HEK293 (cell line): Measurements from ENCODE around the gene SIGLEC8.

Experiments used
- EGR2 ChIP-seq: fragments of 450-650 bp; formaldehyde crosslinking; IDR thresholded peaks from 2 replicates; pipeline ENCODE4 v1.5.1; 2016; ENCODE audit warnings: low read depth, missing biosample characterization, missing genetic modification characterization
- GLI2 ChIP-seq: fragments of 450-650 bp; formaldehyde crosslinking; IDR thresholded peaks from 2 replicates; pipeline ENCODE4; 2017; ENCODE audit warnings: missing biosample characterization, missing genetic modification characterization, low read depth, borderline replicate concordance
- GLIS2 ChIP-seq: fragments of 450-650 bp; formaldehyde crosslinking; IDR thresholded peaks from 2 replicates; pipeline ENCODE4 v1.5.1; 2016; ENCODE audit warnings: missing biosample characterization, missing genetic modification characterization
- IKZF3 ChIP-seq: fragments of 450-650 bp; IDR thresholded peaks from 2 replicates; pipeline ENCODE4 v1.5.0; 2018; ENCODE audit warnings: missing biosample characterization, mild to moderate bottlenecking, missing genetic modification characterization, moderate library complexity
- KLF9 ChIP-seq: fragments of 450-650 bp; formaldehyde crosslinking; IDR thresholded peaks from 2 replicates; pipeline ENCODE4 v1.5.1; 2016; ENCODE audit warnings: missing biosample characterization, missing genetic modification characterization, low read depth
- MEIS1 ChIP-seq: sonication (generic); formaldehyde crosslinking; IDR thresholded peaks from 2 replicates; pipeline ENCODE4 v1.8.1; 2022; ENCODE audit warnings: missing genetic modification reagents, mild to moderate bottlenecking, borderline replicate concordance
- PATZ1 ChIP-seq: fragments of 450-650 bp; formaldehyde crosslinking; IDR thresholded peaks from 2 replicates; pipeline ENCODE4 v1.5.1; 2016; ENCODE audit warnings: missing biosample characterization, missing genetic modification characterization
- PBX3 ChIP-seq: sonication (generic); formaldehyde crosslinking; IDR thresholded peaks from 2 replicates; pipeline ENCODE4 v1.8.1; 2022; ENCODE audit warnings: mild to moderate bottlenecking, moderate library complexity, missing genetic modification reagents
- TRIM28 ChIP-seq: IDR thresholded peaks from 2 replicates; pipeline ENCODE4 v1.6.1; 2011; ENCODE audit warnings: low read length, control low read depth, borderline replicate concordance
- ZEB2 ChIP-seq: fragments of 450-650 bp; formaldehyde crosslinking; IDR thresholded peaks from 2 replicates; pipeline ENCODE4 v1.5.1; 2016; ENCODE audit warnings: missing biosample characterization, missing genetic modification characterization
- ZFP37 ChIP-seq: fragments of 450-650 bp; formaldehyde crosslinking; IDR thresholded peaks from 2 replicates; pipeline ENCODE4 v1.5.1; 2016; ENCODE audit warnings: missing biosample characterization, missing genetic modification characterization
- ZFP69B ChIP-seq: fragments of 450-650 bp; formaldehyde crosslinking; IDR thresholded peaks from 2 replicates; pipeline ENCODE4 v1.5.1; 2016; ENCODE audit warnings: missing biosample characterization, missing genetic modification characterization
- ZNF146 ChIP-seq: fragments of 450-650 bp; formaldehyde crosslinking; IDR thresholded peaks from 2 replicates; pipeline ENCODE4 v1.5.1; 2016; ENCODE audit warnings: missing biosample characterization, missing genetic modification characterization
- ZNF155 ChIP-seq: fragments of 450-650 bp; formaldehyde crosslinking; IDR thresholded peaks from 2 replicates; pipeline ENCODE4 v1.5.1; 2016; ENCODE audit warnings: missing biosample characterization, missing genetic modification characterization
- ZNF221 ChIP-seq: fragments of 450-650 bp; formaldehyde crosslinking; IDR thresholded peaks from 2 replicates; pipeline ENCODE4 v1.5.1; 2017; ENCODE audit warnings: missing biosample characterization, missing genetic modification characterization, borderline replicate concordance
- ZNF274 ChIP-seq, 2 experiments: fragments of 200-500 bp in 1 of 2; fragments of 450-650 bp in 1 of 2; sonication (Bioruptor generic) in 1 of 2; formaldehyde crosslinking in 1 of 2; IDR thresholded peaks; 2 replicates each; pipeline versions ENCODE4 v1.5.1 to v1.6.1; 2014 to 2016; ENCODE audit warnings: borderline replicate concordance in 1 of 2, inconsistent platforms in 1 of 2, low read length in 1 of 2, missing biosample characterization in 1 of 2, missing genetic modification characterization in 1 of 2
- ZNF324 ChIP-seq: fragments of 450-650 bp; formaldehyde crosslinking; IDR thresholded peaks from 2 replicates; pipeline ENCODE4 v1.5.1; 2016; ENCODE audit warnings: missing biosample characterization, missing genetic modification characterization
- ZNF350 ChIP-seq: fragments of 450-650 bp; formaldehyde crosslinking; IDR thresholded peaks from 2 replicates; pipeline ENCODE4 v1.5.0; 2017; ENCODE audit warnings: missing biosample characterization, mild to moderate bottlenecking, missing genetic modification characterization
- ZNF501 ChIP-seq: fragments of 450-650 bp; formaldehyde crosslinking; IDR thresholded peaks from 2 replicates; pipeline ENCODE4 v1.5.1; 2016; ENCODE audit warnings: missing biosample characterization, missing genetic modification characterization
- ZNF530 ChIP-seq: fragments of 450-650 bp; formaldehyde crosslinking; IDR thresholded peaks from 2 replicates; pipeline ENCODE4 v1.5.1; 2016; ENCODE audit warnings: low read depth, missing biosample characterization, missing genetic modification characterization
- ZNF596 ChIP-seq: fragments of 450-650 bp; IDR thresholded peaks from 2 replicates; pipeline ENCODE4 v1.5.0; 2018; ENCODE audit warnings: missing biosample characterization, mild to moderate bottlenecking, missing genetic modification characterization, moderate library complexity
- ZNF610 ChIP-seq: fragments of 450-650 bp; formaldehyde crosslinking; IDR thresholded peaks from 2 replicates; pipeline ENCODE4 v1.5.1; 2016; ENCODE audit warnings: missing biosample characterization, missing genetic modification characterization, borderline replicate concordance
- ZNF660 ChIP-seq: fragments of 450-650 bp; IDR thresholded peaks from 2 replicates; pipeline ENCODE4 v1.5.1; 2018; ENCODE audit warnings: missing biosample characterization, mild to moderate bottlenecking, missing genetic modification characterization
- TF ChIP-seq, protein P1 (sequence below): fragments of 450-650 bp; formaldehyde crosslinking; IDR thresholded peaks from 2 replicates; pipeline ENCODE4 v1.5.1; 2016; ENCODE audit warnings: missing biosample characterization, missing genetic modification characterization
- TF ChIP-seq, protein P2 (sequence below): fragments of 450-650 bp; formaldehyde crosslinking; IDR thresholded peaks from 2 replicates; pipeline ENCODE4; 2016; ENCODE audit warnings: missing biosample characterization, missing genetic modification characterization
- TF ChIP-seq, protein P3 (sequence below): fragments of 450-650 bp; formaldehyde crosslinking; IDR thresholded peaks from 2 replicates; pipeline ENCODE4 v1.5.1; 2016; ENCODE audit warnings: missing biosample characterization, missing genetic modification characterization

Gene SIGLEC8

DNA sequence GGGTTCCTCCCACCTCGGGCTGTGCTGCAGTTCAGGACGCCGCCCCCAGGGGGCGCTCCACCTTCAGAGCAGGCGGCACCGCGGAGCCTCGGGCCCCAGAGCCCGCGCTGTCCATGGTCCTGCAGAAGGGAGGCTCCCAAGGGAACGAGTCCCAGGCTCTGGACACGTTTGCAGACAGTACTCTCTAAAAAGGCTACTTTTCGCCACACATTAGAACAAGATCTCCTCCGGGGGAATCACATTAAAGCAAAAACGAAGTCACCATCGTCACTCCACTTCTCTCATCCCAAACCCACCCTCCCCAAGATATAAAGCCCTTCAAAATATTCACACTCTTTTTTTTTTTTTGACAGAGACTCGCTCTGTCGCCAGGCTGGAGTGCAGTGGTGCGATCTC, 36.2 kb downstream of the SIGLEC8 start (continued):
- TF ChIP-seq ZNF350 (tag by site-specific recombination) = no peak
- 0 out of 2 replicates have a peak, but pooled peaks have one; percentile 30 for TF ChIP-seq IKZF3 (tag by site-specific recombination)
- TF ChIP-seq GLIS2 = no peak
- TF ChIP-seq ZEB2 (tag by site-specific recombination) = no peak
- TF ChIP-seq KLF9 = no peak
- TF ChIP-seq ZNF274 (IDR thresholded peaks at IDR 0.05; ENCODE audit: low read length) = no peak
- TF ChIP-seq ZNF274 (tag by site-specific recombination; IDR thresholded peaks at IDR 0.05; ENCODE audit: borderline replicate concordance) = no peak
- TF ChIP-seq EGR2 (tag by site-specific recombination) = no peak
- peak; percentile 80 for TF ChIP-seq ZFP69B
- TF ChIP-seq ZNF530 (tag by site-specific recombination) = no peak
- 0 out of 2 replicates have a peak, but pooled peaks have one; percentile 74 for TF ChIP-seq MEIS1 (CRISPR knock-in tag)
- TF ChIP-seq ZNF596 (tag by site-specific recombination) = no peak
- TF ChIP-seq, protein P1, sequence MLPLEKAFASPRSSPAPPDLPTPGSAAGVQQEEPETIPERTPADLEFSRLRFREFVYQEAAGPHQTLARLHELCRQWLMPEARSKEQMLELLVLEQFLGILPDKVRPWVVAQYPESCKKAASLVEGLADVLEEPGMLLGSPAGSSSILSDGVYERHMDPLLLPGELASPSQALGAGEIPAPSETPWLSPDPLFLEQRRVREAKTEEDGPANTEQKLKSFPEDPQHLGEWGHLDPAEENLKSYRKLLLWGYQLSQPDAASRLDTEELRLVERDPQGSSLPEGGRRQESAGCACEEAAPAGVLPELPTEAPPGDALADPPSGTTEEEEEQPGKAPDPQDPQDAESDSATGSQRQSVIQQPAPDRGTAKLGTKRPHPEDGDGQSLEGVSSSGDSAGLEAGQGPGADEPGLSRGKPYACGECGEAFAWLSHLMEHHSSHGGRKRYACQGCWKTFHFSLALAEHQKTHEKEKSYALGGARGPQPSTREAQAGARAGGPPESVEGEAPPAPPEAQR = no peak
- TF ChIP-seq, protein P2, sequence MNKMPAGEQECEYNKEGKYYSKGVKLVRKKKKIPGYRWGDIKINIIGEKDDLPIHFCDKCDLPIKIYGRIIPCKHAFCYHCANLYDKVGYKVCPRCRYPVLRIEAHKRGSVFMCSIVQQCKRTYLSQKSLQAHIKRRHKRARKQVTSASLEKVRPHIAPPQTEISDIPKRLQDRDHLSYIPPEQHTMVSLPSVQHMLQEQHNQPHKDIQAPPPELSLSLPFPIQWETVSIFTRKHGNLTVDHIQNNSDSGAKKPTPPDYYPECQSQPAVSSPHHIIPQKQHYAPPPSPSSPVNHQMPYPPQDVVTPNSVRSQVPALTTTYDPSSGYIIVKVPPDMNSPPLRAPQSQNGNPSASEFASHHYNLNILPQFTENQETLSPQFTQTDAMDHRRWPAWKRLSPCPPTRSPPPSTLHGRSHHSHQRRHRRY = no peak
- TF ChIP-seq ZNF221 (tag by site-specific recombination) = 0 out of 2 replicates have a peak, but pooled peaks have one; percentile 29
- TF ChIP-seq PBX3 (CRISPR knock-in tag) = peak; percentile 96
- no peak for TF ChIP-seq ZNF610 (tag by site-specific recombination)
- no peak for TF ChIP-seq ZNF501
- no peak for TF ChIP-seq GLI2 (tag by site-specific recombination)
- 0 out of 2 replicates have a peak, but pooled peaks have one; percentile 46 for TF ChIP-seq ZNF660 (tag by site-specific recombination)
- no peak for TF ChIP-seq ZNF324 (tag by site-specific recombination)
- TF ChIP-seq ZFP37 (tag by site-specific recombination) = no peak
- TF ChIP-seq, protein P3, sequence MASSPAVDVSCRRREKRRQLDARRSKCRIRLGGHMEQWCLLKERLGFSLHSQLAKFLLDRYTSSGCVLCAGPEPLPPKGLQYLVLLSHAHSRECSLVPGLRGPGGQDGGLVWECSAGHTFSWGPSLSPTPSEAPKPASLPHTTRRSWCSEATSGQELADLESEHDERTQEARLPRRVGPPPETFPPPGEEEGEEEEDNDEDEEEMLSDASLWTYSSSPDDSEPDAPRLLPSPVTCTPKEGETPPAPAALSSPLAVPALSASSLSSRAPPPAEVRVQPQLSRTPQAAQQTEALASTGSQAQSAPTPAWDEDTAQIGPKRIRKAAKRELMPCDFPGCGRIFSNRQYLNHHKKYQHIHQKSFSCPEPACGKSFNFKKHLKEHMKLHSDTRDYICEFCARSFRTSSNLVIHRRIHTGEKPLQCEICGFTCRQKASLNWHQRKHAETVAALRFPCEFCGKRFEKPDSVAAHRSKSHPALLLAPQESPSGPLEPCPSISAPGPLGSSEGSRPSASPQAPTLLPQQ (tag by site-specific recombination) = peak; percentile 74
- no peak for TF ChIP-seq ZNF146
- no peak for TF ChIP-seq PATZ1 (tag by site-specific recombination)
- TF ChIP-seq ZNF155 (tag by site-specific recombination) = no peak
- TF ChIP-seq TRIM28 = no peak
